ENCODE measurements around the gene SEMA5A.

GRCh38 chr5:9249231-9249630, 296.6 kb downstream of the SEMA5A start:
- TF ChIP-seq POLR2A (IDR thresholded peaks at IDR 0.05) (no peak), CTCF (IDR thresholded peaks at IDR 0.05) (no peak)

All from breast epithelium (tissue), 3 donors.